ENCODE results near the gene MAP6D1. TPM values are rescaled to one million over a fixed set of nuclear protein-coding genes. Genes with fewer than 3 reads are reported as not detected.

MAP6D1 gene
- total RNA-seq, 1 donor from 2014 or later, result 4.4 TPM

GRCh38 chr3:183862610-183863009, 37.2 kb upstream of the MAP6D1 start:
- TF ChIP-seq, protein P1, sequence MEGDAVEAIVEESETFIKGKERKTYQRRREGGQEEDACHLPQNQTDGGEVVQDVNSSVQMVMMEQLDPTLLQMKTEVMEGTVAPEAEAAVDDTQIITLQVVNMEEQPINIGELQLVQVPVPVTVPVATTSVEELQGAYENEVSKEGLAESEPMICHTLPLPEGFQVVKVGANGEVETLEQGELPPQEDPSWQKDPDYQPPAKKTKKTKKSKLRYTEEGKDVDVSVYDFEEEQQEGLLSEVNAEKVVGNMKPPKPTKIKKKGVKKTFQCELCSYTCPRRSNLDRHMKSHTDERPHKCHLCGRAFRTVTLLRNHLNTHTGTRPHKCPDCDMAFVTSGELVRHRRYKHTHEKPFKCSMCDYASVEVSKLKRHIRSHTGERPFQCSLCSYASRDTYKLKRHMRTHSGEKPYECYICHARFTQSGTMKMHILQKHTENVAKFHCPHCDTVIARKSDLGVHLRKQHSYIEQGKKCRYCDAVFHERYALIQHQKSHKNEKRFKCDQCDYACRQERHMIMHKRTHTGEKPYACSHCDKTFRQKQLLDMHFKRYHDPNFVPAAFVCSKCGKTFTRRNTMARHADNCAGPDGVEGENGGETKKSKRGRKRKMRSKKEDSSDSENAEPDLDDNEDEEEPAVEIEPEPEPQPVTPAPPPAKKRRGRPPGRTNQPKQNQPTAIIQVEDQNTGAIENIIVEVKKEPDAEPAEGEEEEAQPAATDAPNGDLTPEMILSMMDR (IDR thresholded peaks at IDR 0.05; ENCODE audit: unreplicated experiment), result no peak
- no peak for DNase-seq (ENCODE audit: low spot score in 2 of 2, unreplicated experiment in 2 of 2)
- Mint-ChIP-seq H3K27me3 (ENCODE audit: low read depth) (no peaks in the 10 kb centered on the region), H3K4me1 (peaks cover 5% of the 10 kb centered on the region), H3K27ac (no peak overlapping the region), H3K36me3 (peaks cover 44% of the 10 kb centered on the region), H3K4me3 (no peak overlapping the region), H3K9me3 (no peaks in the 10 kb centered on the region)

DNA sequence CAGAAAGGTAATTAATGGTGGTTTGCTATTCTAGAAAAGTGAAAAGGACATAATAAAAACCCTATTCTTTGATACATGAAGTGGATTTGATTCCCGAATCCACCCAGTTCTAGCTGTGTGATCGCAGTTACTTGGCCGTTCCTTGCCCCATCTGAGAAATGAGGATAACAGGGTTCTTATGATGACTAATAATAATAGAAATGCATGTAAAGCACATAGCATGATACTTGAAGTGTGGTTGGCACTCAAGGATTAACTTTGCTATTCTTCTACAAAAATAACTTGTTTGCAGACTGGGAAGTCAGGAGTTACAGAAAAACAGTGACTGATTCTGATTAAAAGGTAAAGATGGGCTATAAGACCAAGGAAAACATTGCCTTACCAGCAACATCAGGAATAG, 32.5 kb upstream of the MAP6D1 start:
- Mint-ChIP-seq H3K27me3 (ENCODE audit: low read depth) (no peaks in the 10 kb centered on the region), H3K36me3 (peaks cover 54% of the 10 kb centered on the region), H3K4me3 (no peak overlapping the region), H3K4me1 (peaks cover 5% of the 10 kb centered on the region), H3K9me3 (peaks cover 7% of the 10 kb centered on the region), H3K27ac (no peak overlapping the region)
- DNase-seq (ENCODE audit: low spot score in 2 of 2, unreplicated experiment in 2 of 2), result no peak
- TF ChIP-seq, protein P1 (IDR thresholded peaks at IDR 0.05; ENCODE audit: unreplicated experiment), result no peak

DNA sequence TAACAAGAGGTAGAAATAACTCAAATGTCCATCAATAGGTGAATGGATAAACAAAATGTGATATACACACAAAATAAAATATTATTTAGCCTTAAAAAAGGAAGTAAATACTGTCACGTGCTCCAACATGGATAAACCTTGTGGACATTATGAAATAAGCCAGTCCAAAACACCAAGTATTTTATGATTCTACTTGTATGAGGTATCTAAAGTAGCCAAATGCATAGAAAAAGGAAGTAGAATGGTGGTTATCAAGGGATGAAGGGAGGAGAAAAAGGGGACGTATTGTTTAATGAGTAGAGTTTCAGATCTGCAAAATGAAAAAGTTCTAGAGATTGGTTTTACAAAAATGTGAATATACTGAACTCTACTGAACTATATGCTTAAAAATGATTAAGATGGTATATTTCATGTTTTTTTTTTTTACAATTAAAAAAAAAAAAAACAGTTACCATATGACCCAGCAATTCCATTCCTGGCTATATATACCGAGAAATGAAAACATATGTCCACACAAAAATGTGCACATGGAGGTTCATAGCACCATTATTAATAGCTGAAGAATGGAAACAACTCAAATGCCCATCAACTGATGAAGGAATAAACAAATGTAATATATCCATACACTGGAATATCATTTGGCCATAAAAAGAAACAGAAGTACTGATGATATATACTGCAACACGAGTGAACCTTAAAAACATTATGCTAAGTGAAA, 29.1 kb upstream of the MAP6D1 start:
- DNase-seq (ENCODE audit: low spot score in 2 of 2, unreplicated experiment in 2 of 2), result no peak
- Mint-ChIP-seq H3K36me3 (peaks cover 51% of the 10 kb centered on the region), H3K9me3 (peaks cover 7% of the 10 kb centered on the region), H3K4me3 (no peak overlapping the region), H3K27ac (no peak overlapping the region), H3K27me3 (ENCODE audit: low read depth) (no peaks in the 10 kb centered on the region), H3K4me1 (no peaks in the 10 kb centered on the region)
- TF ChIP-seq, protein P1 (IDR thresholded peaks at IDR 0.05; ENCODE audit: unreplicated experiment), result no peak

DNA sequence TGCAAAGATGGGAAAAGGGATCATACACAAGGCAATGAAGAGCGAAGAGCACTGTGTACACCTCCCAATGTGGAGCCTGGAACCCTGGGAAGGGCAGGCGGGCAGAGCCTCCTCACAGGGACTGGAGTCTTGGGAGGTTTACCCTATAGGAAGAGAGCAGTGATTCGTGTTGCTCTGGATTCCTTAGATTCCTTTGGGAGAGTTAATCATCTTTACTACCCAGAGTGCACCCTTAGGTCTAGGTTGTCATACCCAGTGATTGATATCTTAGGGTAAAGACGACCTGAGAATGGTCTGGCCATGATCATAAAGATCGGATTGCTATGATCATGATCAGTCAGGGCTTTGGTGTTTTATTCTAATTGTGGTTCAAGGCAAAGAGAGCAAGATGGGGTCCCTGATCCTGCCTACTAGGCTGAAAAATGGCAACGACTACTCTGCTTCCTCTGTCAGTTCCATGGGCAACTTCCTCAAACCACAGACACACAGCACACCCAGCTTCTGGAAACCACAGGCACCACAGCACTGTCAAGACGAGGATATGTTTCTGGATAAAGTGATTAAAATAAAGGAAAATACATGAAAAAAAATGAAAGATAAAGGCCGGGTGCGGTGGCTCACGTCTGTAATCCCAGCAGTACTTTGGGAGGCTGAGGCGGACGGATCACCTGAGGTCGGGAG, 20.4 kb upstream of the MAP6D1 start:
- TF ChIP-seq, protein P1 (IDR thresholded peaks at IDR 0.05; ENCODE audit: unreplicated experiment), result no peak

GRCh38 chr3:183845090-183845489, 19.7 kb upstream of the MAP6D1 start:
- Mint-ChIP-seq H3K27ac (peak overlapping the region; percentile 91), H3K4me3 (peak overlapping the region; percentile 9)

More for the DNA sequence above, 20.4 kb upstream of the MAP6D1 start:
- no peak for DNase-seq (ENCODE audit: low spot score in 2 of 2, unreplicated experiment in 2 of 2)
- Mint-ChIP-seq H3K4me3 (peak overlapping the region; percentile 8), H3K9me3 (no peaks in the 10 kb centered on the region), H3K36me3 (peaks cover 45% of the 10 kb centered on the region), H3K27ac (peak overlapping the region; percentile 91), H3K4me1 (peaks cover 26% of the 10 kb centered on the region), H3K27me3 (ENCODE audit: low read depth) (no peaks in the 10 kb centered on the region)

More at GRCh38 chr3:183845090-183845489, 19.7 kb upstream of the MAP6D1 start:
- Mint-ChIP-seq H3K27me3 (ENCODE audit: low read depth) (no peaks in the 10 kb centered on the region), H3K4me1 (peaks cover 26% of the 10 kb centered on the region), H3K36me3 (peaks cover 40% of the 10 kb centered on the region), H3K9me3 (no peaks in the 10 kb centered on the region)
- no peak for DNase-seq (ENCODE audit: low spot score in 2 of 2, unreplicated experiment in 2 of 2)
- TF ChIP-seq, protein P1 (IDR thresholded peaks at IDR 0.05; ENCODE audit: unreplicated experiment), result no peak

All from mesothelial cell of epicardium (in vitro differentiated cells).